ES-I3 (cell line): ENCODE measurements around the gene CFAP58.

Experiments used
- H3K36me3 ChIP-seq: 2 replicates; pipeline ENCODE4 v1.6.1; 2013; ENCODE audit warnings: mild to moderate bottlenecking, low read length, control low read depth, moderate library complexity; ENCODE audit not compliant: insufficient read depth
- H3K4me1 ChIP-seq: 2 replicates; pipeline ENCODE4 v1.6.1; 2013; ENCODE audit warnings: mild to moderate bottlenecking, control low read depth, low read length; ENCODE audit not compliant: insufficient read depth
- H3K9ac ChIP-seq: 2 replicates; pipeline ENCODE4 v1.6.1; 2013; ENCODE audit warnings: low read depth, mild to moderate bottlenecking, low read length, moderate library complexity
- H3K9me3 ChIP-seq: 2 replicates; pipeline ENCODE4 v1.6.1; 2013; ENCODE audit warnings: mild to moderate bottlenecking, low read length, moderate library complexity; ENCODE audit not compliant: control insufficient read depth, insufficient read depth

CFAP58 gene

DNA sequence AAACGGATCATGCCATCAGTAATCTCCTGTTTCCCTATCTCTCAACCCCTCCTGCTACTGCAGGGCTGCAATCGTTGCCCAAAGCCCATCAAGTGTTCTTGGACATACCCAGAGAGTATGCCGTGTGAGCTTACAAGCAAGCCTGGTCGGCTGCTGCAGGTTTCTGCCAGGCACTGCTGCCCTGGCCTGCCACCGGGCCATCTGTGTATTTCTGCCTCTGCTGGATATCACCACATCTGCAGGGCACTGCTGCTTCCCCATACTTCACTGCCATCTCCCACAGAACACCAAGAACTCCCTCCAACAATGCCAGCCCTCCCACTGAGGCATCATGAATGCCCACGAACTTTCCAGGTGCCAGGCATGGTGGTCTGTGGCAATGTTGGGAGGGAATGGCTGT is 149.3 kb downstream of the CFAP58 start:
- Histone ChIP-seq H3K9me3 (no peaks in the 10 kb centered on the region), H3K36me3 (no peaks in the 10 kb centered on the region), H3K4me1 (no peaks in the 10 kb centered on the region), H3K9ac (no peak overlapping the region)
